ENCODE results near the gene JUP.

GRCh38 chr17:41781404-41782110, 5.0 kb downstream of the JUP start:
- TF ChIP-seq, protein P1, sequence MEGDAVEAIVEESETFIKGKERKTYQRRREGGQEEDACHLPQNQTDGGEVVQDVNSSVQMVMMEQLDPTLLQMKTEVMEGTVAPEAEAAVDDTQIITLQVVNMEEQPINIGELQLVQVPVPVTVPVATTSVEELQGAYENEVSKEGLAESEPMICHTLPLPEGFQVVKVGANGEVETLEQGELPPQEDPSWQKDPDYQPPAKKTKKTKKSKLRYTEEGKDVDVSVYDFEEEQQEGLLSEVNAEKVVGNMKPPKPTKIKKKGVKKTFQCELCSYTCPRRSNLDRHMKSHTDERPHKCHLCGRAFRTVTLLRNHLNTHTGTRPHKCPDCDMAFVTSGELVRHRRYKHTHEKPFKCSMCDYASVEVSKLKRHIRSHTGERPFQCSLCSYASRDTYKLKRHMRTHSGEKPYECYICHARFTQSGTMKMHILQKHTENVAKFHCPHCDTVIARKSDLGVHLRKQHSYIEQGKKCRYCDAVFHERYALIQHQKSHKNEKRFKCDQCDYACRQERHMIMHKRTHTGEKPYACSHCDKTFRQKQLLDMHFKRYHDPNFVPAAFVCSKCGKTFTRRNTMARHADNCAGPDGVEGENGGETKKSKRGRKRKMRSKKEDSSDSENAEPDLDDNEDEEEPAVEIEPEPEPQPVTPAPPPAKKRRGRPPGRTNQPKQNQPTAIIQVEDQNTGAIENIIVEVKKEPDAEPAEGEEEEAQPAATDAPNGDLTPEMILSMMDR (IDR thresholded peaks at IDR 0.05), result no peak
- no peak for TF ChIP-seq POLR2AphosphoS5 (IDR thresholded peaks at IDR 0.05; ENCODE audit: low read depth, low read length)
- TF ChIP-seq REST (IDR thresholded peaks at IDR 0.05; ENCODE audit: insufficient read depth in 1 of 2, low read depth in 2 of 2, low read length in 1 of 2), result no peak
- TF ChIP-seq TCF7L2 (IDR thresholded peaks at IDR 0.05; ENCODE audit: low read depth, low read length), result no peak
- no peak for TF ChIP-seq SIN3A (IDR thresholded peaks at IDR 0.05; ENCODE audit: borderline replicate concordance, insufficient read depth, low read depth, low read length)
